GM19455 (cell line): ENCODE results near the gene CPEB4.
A peak's percentile ranks its signal among the peaks of the same experiment; 100 is the strongest.

ENCODE experiments used
- ATAC-seq: cut with Tn5 transposase; IDR thresholded peaks from one replicate; pipeline ENCODE4 v1.9.1; 2021; ENCODE audit not compliant: unreplicated experiment

The CPEB4 gene

GRCh38 chr5:173884402-173885053 lies 3.6 kb upstream of the CPEB4 start:
- ATAC-seq = no peak

DNA sequence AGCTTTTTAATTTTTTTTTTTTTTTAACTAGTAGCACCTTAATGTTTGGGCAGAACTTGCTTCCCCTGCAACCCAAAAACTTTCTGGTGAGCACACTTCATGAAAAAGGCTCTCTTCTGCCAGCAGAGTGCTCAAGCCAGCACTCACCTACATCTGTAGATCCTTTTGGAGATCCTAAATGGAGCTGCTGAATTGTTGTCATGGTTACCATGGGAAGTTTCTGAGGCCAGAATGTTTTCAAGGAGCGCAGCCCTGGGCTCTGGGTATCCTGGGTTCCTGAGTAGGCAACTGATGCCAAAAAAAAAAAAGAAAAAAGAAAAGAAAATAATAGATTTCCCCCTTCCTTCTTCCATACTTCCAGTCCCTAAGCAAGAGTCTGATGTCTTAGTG lies 3.1 kb upstream of the CPEB4 start:
- ATAC-seq = no peak

DNA sequence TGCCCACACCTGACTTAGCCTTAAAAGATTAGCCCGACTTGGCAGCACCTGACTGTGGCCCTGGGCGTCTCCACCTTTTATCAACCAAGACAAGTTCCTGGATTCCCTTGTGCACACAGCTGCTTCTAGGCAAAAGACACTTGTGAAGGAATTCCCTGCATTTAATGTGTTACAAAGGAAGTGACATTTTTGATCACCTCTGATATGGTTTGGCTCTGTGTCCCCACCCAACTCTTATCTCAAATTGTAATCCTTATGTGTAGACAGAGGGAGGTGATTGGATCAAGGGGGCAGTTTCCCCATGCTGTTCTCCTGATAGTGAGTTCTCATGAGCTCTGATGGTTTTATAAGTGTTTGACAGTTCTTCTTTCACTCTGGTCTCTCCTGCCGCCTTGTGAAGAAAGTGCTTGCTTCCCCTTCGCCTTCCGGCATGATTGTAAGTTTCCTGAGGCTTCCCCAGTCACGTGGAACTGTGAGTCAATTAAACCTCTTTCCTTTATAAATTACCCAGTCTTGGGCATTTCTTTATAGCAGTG lies 2.6 kb upstream of the CPEB4 start:
- ATAC-seq = no peak

- no peak for ATAC-seq
These were observed 2.0 kb upstream of the CPEB4 start for GRCh38 chr5:173886150-173886549.

DNA sequence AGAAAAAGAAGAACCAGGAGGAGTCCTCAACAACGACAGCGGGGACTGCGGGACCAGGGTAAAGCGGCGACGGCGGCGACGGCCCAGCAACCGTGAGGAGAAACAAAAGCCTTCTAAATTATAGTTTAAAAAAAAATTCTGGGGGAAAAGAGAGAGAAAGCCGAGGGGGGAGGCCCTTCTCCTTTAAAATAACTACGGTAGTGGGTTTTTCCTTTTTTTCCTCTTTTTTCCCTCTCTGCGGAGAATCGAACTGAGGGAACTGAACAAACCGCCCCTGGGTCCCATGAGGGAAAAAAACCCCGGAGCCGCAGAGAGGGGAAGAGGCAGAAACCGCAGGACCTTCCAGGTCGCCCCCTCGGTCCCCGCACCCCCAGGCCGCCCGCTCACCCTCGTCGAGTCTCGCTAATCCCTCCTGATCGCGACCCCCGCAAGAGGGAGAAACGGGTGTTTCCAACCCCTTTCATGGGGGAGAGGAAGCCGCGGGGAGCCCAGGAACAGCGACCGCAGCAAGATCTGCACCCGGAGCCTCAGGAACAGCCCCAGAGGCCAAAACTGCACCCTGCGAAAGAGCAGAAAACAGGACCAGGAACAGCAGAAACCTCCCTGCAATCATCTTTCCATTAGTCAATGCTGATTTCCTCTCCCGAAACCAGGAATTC lies 453 bp downstream of the CPEB4 start:
- ATAC-seq = peak; percentile 0

DNA sequence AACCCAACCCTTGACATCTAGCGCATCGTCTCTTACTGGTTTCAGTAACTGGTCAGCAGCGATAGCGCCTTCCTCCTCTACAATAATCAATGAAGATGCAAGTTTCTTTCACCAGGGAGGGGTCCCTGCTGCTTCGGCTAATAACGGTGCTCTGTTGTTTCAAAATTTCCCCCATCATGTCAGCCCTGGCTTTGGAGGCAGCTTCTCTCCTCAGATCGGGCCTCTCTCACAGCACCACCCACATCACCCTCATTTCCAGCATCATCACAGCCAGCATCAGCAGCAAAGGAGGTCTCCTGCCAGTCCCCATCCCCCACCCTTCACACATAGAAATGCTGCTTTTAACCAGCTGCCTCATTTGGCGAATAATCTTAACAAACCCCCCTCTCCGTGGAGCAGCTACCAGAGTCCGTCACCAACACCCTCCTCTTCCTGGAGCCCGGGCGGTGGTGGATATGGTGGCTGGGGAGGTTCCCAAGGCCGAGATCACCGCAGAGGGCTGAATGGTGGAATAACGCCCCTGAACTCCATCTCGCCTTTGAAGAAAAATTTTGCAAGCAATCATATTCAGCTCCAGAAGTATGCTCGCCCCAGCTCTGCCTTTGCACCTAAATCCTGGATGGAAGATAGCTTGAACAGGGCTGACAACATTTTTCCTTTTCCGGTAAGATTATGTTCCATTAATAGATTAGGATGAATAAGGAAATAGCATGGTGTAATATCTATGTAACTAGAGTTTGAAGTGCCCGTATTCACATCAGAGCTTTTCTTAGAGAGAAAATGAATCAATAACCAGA lies 2.2 kb downstream of the CPEB4 start:
- ATAC-seq = no peak

DNA sequence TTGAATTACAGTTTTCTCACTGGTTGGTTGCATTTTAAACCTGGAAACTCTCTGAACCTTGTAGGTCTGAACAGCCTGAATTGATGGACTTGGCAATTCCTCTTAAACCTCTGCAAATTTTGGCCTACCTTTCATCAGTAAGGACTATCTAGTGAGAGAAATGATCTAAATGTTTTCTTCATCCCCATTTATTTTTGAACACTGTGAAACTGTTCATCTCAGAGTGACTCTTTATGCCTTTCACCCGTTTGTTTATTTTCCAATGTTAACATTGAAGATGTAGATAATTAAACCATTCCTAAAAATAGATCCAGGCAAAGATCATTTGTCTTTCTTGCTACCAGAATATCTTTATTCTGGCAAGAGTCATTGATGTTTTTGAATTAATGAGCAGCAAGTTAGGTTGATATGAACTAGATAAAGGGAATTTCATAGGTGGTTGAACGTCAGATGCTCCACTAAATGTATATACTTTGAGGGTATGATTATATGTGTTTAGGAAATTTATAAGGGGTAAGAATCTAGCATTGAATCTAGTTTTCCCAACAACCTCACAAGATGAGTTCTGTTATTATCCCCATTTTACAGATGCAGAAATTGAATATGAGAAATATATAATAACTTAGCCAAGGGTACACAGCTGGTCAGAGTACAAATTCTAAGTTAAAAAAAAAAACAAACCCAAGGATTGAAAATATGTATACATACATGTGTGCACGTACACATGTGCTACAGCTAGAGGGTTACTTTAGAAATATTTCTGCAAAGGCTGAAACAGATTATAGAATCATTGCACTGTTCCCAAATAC lies 3.4 kb downstream of the CPEB4 start:
- no peak for ATAC-seq

- no peak for ATAC-seq
These were observed 5.0 kb downstream of the CPEB4 start for GRCh38 chr5:173893192-173893561.

- no peak for ATAC-seq
These were observed 7.4 kb downstream of the CPEB4 start for GRCh38 chr5:173895401-173896165.

DNA sequence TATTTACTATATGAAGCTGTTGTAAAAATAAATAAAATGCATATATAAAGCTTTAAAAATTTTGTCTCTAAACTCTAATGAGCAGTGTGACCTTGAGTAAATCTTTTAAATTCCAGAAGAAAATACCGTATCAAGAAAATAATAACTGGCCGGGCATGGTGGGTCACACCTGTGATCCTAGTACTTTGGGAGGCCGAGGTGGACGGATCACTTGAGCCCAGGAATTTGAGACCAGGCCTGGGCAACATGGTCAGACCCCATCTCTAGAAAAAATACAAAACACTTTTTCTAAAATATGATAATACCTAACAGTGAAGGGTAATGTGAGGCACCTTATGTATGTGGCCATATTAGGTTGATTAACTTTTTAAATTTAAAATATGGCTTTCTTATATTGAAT lies 8.5 kb downstream of the CPEB4 start:
- no peak for ATAC-seq

- ATAC-seq = no peak
These were observed 13.6 kb downstream of the CPEB4 start for GRCh38 chr5:173901705-173902104.

GRCh38 chr5:173902334-173902733 lies 14.2 kb downstream of the CPEB4 start:
- no peak for ATAC-seq

GRCh38 chr5:173902743-173903142 lies 14.6 kb downstream of the CPEB4 start:
- no peak for ATAC-seq

- no peak for ATAC-seq
These were observed 15.4 kb downstream of the CPEB4 start for GRCh38 chr5:173903396-173904140.

GRCh38 chr5:173904151-173904550 lies 16.0 kb downstream of the CPEB4 start:
- no peak for ATAC-seq

DNA sequence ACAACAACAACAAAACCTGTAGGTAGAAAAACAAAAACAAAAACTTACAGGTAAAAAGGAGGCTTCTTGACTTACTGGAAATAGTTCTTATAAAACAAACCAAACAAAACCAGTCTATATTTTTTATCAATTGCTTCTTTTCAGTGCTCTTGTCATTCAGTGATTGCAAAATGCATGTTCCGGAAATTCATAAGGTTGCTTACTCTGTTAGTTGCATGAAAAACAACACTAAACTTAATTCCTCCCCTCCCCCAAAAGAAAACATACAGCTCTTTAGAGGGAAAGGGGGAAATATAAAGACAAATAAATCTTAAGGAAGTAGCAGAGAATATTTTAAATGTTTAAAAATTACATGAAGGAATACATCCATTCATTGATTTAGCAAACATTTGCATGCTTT lies 19.1 kb downstream of the CPEB4 start:
- ATAC-seq = no peak

DNA sequence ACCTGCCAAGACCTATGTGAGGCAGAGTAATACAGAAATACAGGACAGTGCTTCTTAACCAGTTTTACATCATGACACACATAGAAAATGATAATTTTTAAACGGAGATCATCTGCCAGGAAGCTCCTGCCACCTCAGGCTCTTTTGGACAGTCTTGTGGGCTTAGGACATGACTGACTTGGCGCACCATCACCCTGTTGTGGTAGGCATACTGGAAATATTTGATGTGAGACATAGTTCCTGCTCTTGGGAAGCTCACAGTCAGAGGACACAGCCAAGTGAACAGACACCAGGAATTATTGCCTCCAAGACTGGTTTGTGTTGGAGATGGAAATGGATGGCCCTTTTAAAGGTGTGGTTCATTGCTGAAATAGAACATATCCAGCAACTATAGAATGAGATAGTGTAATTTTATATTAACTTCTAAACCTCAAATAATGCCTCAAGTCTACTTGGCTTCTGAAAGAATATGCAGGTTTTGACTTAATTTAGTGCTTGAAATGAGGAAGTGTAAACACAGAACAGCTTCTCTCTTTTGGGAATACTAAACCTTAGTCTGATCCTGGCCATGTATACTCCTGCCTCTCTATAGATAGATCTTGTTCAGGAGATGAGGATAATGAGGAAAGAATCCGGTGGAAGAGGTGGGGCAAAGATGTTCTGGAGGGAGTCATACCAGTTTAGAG lies 19.7 kb downstream of the CPEB4 start:
- ATAC-seq = no peak

GRCh38 chr5:173909199-173909598 lies 21.1 kb downstream of the CPEB4 start:
- no peak for ATAC-seq

DNA sequence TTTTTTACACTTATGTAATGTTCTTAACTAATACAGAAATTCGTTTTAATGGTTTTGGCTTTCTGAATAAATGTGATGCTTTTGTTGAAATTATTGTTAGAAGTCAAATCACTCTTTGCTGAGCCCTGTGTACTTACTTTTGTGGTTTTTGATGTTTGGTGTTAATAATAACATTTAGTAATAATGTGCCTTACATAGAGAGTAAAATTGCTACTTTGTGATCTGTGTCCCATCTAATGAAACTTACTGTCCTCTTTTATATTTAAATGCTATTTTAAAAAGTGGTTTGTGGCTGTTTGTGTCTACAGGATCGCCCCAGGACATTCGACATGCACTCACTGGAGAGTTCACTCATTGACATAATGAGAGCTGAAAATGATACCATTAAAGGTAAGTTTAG lies 22.1 kb downstream of the CPEB4 start:
- no peak for ATAC-seq
